OCI-M1 (cell line): ENCODE data around the gene TATDN2.
"Not testable (repeated sequence)": the region's sequence is repeated elsewhere in the genome, so short reads cannot be mapped to it uniquely, and the experiment has no call there.

Experiments used
- DNase-seq: peaks from one replicate; lab custom pipeline; 2025; lab: John Stamatoyannopoulos, UW

TATDN2 gene

GRCh38 chr3:10292505-10293419 is 44.5 kb downstream of the TATDN2 start, which contains the start of gene GHRL:
Gene GHRL, minus strand, starts transcription at chr3:10292947. Its CDS starts 2,767 bp downstream, at chr3:10290180.
- peak; percentile 85 for DNase-seq

- no peak for DNase-seq
These were observed 45.8 kb downstream of the TATDN2 start for GRCh38 chr3:10294030-10294586.

- not testable (repeated sequence) for DNase-seq
These were observed 49.8 kb downstream of the TATDN2 start for GRCh38 chr3:10298064-10298463.

- peak; percentile 26 for DNase-seq
These were observed 50.9 kb downstream of the TATDN2 start for GRCh38 chr3:10299175-10299574.

GRCh38 chr3:10299679-10300078 is 51.4 kb downstream of the TATDN2 start:
- DNase-seq = no peak

- DNase-seq = no peak
These were observed 51.8 kb downstream of the TATDN2 start for GRCh38 chr3:10300087-10300486.

GRCh38 chr3:10303105-10303504 is 54.8 kb downstream of the TATDN2 start:
- no peak for DNase-seq

GRCh38 chr3:10303785-10304184 is 55.5 kb downstream of the TATDN2 start:
- DNase-seq = no peak

GRCh38 chr3:10304905-10305304 is 56.6 kb downstream of the TATDN2 start:
- no peak for DNase-seq

- DNase-seq = no peak
These were observed 57.2 kb downstream of the TATDN2 start for GRCh38 chr3:10305331-10305902.

- DNase-seq = no peak
These were observed 57.9 kb downstream of the TATDN2 start for GRCh38 chr3:10306156-10306555.

- no peak for DNase-seq
These were observed 60.4 kb downstream of the TATDN2 start for GRCh38 chr3:10308678-10309077.

- DNase-seq = no peak
These were observed 61.5 kb downstream of the TATDN2 start for GRCh38 chr3:10309736-10310135.

- DNase-seq = no peak
These were observed 62.3 kb downstream of the TATDN2 start for GRCh38 chr3:10310578-10310977.

- DNase-seq = no peak
These were observed 63.5 kb downstream of the TATDN2 start for GRCh38 chr3:10311710-10312109.

GRCh38 chr3:10312391-10312790 is 64.1 kb downstream of the TATDN2 start:
- DNase-seq = no peak

- DNase-seq = no peak
These were observed 64.6 kb downstream of the TATDN2 start for GRCh38 chr3:10312861-10313260.

- no peak for DNase-seq
These were observed 66.8 kb downstream of the TATDN2 start for GRCh38 chr3:10315101-10315500.

- DNase-seq = no peak
These were observed 67.6 kb downstream of the TATDN2 start for GRCh38 chr3:10315771-10316344.

- DNase-seq = no peak
These were observed 69.2 kb downstream of the TATDN2 start for GRCh38 chr3:10317311-10317960.

GRCh38 chr3:10317961-10318350 is 69.7 kb downstream of the TATDN2 start:
- DNase-seq = no peak

- no peak for DNase-seq
These were observed 71.0 kb downstream of the TATDN2 start for GRCh38 chr3:10319251-10319650.
